ENCODE data around the gene DEFB132. TPM values are rescaled to one million over a fixed set of nuclear protein-coding genes. Genes with fewer than 3 reads are reported as not detected.

Gene DEFB132
- total RNA-seq, 1 donor: not detected

DNA sequence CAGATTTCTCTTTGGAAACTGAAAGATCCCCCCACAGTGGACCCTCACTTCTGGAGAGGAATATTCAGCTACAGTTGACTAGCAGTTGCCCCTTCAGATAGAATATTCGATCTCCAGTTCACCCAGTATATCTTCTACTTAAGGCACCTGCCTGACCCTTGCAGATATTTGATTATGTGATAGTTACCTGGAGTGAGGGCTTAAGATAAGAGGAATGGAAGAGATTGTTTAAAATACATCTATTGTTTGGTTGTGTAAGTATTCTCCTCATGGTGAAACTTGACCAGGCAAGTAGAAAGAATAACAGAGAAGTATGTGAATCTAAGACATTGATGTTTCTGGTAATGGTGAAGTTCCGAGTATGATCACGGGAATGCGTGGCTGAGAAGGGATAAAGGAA lies 38.3 kb downstream of the DEFB132 start:
- DNase-seq (ENCODE audit: low read depth in 2 of 3, low spot score in 2 of 3): no peak

DNA sequence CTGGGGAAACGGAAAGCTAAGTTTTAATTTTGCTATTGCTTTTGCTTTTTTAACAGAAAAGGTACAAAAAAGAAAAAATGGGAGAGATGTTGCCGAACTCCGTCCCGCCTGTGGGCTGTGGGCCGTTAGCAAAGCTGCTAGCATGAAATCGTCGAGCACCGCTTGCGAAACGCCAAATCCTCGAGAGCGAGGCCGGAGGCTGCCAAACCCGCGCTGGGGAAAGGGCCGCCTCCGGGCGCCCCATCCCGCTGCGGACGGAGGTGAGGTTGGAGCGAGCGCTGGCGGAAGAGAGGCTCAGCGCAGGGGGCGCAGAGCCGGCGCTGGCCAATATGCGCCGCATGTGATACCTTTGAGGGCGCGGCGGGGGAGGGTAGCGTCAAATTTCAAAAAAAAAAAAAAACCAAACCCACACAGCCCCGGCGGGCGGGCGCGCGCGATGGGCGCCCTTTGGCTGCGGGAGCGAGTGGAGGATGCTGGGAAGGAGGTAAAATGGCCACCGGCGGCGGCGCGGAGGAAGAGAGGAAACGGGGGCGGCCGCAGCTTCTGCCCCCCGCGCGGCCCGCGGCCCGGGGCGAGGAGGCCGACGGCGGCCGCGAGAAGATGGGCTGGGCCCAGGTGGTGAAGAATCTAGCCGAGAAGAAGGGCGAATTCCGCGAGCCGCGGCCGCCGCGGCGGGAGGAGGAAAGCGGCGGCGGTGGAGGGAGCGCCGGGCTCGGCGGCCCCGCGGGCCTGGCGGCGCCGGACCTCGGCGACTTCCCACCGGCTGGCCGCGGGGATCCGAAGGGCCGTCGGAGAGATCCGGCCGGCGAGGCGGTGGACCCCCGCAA lies 39.8 kb downstream of the DEFB132 start, which contains the start of gene ZCCHC3:
TSS of gene ZCCHC3 (plus strand) at position 473 of the 827 bp plus-strand sequence. CDS start at position 490, 17 bp downstream.
- DNase-seq (ENCODE audit: low read depth in 2 of 3, low spot score in 2 of 3): peak; percentile 77 to 96 (median 94)

DNA sequence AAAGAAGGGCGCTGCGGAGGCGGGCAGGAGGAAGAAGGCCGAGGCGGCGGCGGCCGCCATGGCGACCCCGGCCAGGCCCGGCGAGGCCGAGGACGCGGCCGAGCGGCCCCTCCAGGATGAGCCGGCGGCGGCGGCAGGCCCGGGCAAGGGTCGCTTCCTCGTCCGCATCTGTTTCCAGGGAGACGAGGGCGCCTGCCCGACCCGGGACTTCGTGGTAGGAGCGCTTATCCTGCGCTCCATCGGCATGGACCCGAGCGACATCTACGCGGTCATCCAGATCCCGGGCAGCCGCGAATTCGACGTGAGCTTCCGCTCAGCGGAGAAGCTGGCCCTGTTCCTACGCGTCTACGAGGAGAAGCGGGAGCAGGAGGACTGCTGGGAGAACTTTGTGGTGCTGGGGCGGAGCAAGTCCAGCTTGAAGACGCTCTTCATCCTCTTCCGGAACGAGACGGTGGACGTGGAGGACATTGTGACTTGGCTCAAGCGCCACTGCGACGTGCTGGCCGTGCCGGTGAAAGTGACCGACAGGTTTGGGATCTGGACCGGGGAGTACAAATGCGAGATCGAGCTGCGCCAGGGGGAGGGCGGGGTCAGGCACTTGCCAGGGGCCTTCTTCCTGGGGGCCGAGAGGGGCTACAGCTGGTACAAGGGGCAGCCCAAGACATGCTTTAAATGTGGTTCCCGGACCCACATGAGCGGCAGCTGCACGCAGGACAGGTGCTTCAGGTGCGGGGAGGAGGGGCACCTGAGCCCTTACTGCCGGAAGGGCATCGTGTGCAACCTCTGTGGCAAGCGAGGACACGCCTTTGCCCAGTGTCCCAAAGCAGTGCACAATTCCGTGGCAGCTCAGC lies 40.6 kb downstream of the DEFB132 start:
- DNase-seq (ENCODE audit: low read depth in 2 of 3, low spot score in 2 of 3): peak; percentile 8 to 36 (median 19)

DNA sequence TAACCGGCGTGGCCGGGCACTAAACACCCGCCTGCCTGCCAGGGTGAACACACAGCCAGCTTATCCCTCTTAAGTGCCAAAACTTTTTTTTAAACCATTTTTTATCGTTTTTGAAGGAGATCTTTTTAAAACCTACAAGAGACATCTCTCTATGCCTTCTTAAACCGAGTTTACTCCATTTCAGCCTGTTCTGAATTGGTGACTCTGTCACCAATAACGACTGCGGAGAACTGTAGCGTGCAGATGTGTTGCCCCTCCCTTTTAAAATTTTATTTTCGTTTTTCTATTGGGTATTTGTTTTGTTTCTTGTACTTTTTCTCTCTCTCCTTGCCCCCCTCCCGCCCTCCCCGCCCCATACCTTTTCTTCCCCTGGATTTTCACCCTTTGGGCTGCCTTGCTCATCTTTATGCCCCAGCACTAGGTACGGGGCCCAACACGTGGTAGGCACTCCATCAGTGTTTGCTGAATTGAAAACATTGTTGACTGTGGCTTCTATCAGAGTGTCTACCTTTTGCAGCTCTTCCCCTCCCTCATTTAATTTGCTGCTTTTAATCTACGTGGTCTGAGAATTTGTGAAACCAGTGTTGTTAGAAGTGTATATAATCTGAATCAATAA lies 41.4 kb downstream of the DEFB132 start:
- no peak for DNase-seq (ENCODE audit: low read depth in 2 of 3, low spot score in 2 of 3)

DNA sequence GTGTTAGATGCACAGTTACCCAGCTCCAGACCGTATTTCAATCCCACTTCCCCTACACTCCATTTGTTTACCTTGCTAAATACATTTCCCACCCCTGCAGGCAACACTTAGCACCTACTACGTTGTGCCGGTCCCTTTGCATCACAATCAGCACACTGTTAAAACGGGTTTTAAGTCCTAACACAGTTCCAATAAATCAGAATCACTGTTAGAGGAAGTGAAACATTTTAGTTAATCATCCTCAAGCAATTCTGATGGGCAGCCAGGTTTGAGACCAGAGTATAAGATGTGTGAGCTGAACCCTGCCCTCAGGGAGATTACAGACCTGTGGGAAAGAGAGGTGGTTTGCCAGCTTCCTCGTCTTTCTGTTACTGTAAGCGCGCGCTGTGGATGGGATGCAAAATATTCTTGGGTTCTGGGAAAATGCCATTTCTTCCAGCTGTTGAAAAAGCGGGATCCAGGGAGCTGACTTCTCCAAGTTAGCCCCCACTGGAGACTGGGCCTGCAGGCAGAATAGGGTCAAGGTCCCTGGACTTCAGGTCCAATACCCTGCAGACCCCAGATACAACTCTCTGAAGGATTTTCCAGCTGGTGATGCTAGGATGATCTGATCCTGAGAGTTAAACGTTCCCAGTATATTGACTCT lies 42.9 kb downstream of the DEFB132 start:
- DNase-seq (ENCODE audit: low read depth in 2 of 3, low spot score in 2 of 3): no peak

DNA sequence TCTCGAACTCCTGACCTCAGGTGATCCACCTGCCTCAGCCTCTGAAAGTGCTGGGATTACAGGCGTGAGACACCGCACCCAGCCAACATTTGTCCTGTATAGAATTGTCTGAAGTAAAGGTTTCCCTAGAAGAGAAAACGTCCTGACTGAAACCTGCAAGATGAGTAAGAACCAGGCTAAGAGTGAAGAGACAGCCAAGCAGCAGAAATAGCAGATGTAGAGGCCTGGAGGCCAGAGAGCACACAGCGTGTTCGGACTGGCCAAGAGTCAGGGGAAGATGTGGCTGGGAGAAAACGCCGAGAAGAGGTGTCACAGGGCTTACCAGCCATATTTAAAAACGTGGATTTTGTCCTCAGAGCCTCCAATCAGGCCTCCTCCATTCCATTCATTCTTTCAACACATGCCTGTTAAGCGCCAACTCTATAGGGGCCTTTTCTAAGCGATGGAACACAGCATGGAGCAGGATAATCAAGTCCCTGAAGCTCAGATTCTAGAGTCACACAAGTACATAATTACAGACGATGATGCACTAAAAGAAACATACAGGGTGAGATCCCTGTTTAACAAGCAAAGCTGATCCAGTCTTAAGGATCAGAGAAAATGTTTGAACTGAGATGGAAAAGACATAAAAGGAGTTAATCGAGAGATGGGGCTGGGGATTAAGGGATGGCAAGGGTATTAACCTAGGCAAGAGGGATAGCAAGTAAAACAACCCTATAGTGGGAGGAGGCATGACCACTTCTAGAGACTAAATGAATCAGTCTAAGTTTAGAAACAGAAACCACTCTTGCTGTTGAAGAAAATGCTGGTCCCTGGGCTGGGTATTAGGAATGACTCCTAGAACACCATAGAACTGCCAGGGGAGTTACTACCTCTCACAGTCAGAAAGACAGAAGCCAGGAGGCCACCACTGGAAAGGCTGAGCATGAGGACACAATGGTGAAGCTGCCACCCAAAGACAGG lies 44.6 kb downstream of the DEFB132 start:
- no peak for DNase-seq (ENCODE audit: low read depth in 2 of 3, low spot score in 2 of 3)

DNA sequence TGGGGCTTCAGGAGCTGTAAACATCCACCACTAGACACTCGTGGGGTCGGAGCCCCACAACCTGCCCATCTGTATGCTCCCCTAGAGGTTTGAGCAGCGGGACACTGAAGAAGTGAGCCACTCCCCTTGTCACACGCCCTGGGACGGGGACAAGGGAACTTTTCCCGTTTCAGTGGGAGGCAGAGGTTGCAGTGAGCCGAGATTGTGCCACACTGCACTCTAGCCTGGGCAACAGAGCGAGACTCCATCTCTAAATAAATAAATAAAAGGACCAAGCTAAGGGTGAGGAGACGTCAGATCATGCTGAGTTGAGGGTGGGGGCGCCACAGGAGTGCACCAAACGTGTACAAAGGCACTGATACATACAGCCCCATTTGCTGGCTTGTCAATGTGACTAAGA lies 48.2 kb downstream of the DEFB132 start:
- DNase-seq (ENCODE audit: low read depth in 2 of 3, low spot score in 2 of 3): no peak

DNA sequence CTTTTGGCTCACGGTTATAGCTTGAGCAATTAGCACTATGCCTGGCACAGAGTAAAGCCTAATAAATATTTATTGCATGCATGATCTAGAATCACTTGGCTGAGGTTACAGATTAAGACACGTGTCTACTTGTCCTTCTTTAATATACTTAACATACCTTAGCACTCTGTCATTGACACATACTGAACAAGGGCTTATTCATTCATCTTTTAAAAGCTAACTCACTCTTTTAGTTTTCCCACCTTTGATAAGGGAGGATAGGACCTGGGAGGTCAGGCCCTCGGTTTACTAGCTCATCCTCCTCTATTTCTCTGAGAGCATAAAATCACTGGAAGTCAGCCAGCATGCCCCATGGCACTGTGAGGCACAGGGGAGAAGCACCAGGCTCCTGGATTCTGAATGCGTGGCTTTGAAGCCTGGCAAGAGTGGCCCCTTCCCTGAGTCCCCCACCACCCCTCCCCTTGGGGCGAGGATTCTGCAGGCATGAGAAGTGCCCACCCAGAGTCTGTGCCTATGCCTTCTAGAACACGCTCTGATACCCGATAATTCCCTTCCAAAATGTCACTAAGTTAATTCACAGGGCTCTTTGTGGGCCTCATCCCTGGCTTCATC lies 51.0 kb downstream of the DEFB132 start:
- DNase-seq (ENCODE audit: low read depth in 2 of 3, low spot score in 2 of 3): no peak

DNA sequence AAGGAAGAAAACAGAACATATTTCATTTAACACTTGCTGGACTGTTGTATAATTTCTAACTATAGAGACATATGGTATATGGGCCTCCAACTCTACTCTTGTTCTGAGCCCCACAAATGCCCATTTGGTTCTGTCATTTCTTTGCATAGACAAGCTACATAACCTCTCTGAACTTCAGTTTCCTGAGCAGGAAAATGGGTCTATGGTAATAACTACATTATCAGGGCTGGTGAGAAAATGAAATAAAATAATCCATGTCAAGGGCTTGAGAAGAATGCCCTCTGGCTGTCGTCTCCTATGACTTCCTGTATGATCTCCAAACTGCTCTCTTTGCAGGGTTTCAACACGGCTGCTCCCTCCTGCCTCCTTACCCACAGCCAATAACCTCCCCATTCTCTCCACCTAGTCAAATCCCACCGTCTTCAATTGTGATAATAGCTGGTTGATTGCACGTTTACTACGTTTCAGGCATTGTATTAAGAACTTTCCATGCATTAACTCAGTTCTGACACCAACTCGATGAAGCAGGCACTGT lies 51.8 kb downstream of the DEFB132 start:
- no peak for DNase-seq (ENCODE audit: low read depth in 2 of 3, low spot score in 2 of 3)

DNA sequence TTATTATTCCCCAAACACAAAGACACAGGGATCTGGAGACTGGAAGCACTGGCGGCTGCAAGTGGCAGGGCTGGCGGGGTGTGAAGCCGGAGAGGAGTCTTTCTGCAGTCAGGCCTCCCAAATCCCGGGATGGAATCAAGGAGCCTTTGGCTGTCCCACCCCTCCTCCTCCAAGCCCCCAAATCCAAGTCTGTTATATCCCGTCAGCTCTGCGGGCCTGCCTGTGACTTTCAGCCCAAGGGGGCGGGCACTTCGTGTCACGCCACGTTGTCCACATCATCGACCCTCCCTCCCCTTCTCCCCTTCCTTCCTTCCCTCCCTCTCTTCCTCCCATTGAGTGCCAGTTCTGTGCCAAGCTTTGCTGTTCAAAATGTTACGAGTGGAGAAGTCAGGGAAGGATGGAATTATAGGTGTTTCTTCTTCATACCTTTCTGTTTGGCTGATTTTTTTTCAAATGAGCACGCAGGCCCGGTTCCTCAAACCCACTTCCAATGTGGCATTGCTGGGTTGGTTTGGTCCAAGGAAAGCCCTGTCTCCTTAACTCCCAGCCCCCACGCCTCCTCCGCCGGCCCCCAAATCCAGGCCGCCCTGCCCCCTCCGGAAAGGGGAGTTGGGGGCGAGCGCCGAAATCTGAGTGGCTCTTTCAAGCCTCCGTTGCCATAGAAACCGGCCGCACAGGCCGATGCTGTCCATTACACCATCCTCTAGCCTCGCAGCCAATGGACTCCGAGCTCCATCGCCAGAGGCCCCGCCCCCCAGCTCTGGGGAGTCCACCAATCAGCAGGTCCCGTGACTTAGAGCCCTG lies 52.5 kb downstream of the DEFB132 start:
- peak in 2 of 3 donors; percentile 95 to 99 for DNase-seq (ENCODE audit: low read depth in 2 of 3, low spot score in 2 of 3)

DNA sequence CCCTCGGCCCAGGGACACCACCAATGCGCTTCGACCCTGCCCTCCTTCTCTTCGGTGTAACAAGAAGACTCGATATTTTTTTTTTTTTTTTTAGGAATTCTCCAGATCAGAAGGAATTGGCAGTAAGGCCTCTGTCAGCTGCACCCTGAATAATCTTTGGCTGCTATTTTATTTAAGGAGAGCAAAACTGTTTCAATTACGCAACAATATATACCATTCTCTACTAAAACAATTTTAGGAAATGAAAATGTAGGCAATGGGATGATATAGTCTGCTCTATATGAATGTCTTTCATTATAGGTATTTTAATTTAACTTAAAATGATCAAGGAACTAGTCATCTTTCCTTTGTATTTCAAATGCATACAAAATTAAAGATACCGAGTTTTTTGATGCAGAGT lies 53.1 kb downstream of the DEFB132 start:
- DNase-seq (ENCODE audit: low read depth in 2 of 3, low spot score in 2 of 3): no peak

Other genes with a start within 250 kb of the DEFB132 start
- gene DEFB125, start 170.1 kb upstream of the DEFB132 start, total RNA-seq: not detected
- not detected for gene DEFB126, start 115.1 kb upstream of the DEFB132 start, total RNA-seq
- not detected for gene DEFB127, start 100.3 kb upstream of the DEFB132 start, total RNA-seq
- gene DEFB128, start 68.0 kb upstream of the DEFB132 start, total RNA-seq: not detected
- gene DEFB129, start 30.5 kb upstream of the DEFB132 start, total RNA-seq: not detected
- gene C20orf96, start 33.0 kb downstream of the DEFB132 start, total RNA-seq: 4.8 TPM
- 27.7 TPM for gene ZCCHC3, start 39.8 kb downstream of the DEFB132 start, total RNA-seq
- 12.4 TPM for gene SOX12, start 67.8 kb downstream of the DEFB132 start, total RNA-seq
- 20.5 TPM for gene NRSN2, start 89.4 kb downstream of the DEFB132 start, total RNA-seq
- 33.1 TPM for gene TRIB3, start 123.0 kb downstream of the DEFB132 start, total RNA-seq
- gene RBCK1, start 150.6 kb downstream of the DEFB132 start, total RNA-seq: 91.8 TPM
- 32.9 TPM for gene TBC1D20, start 204.8 kb downstream of the DEFB132 start, total RNA-seq

Measured in hematopoietic multipotent progenitor cell (in vitro differentiated cells).